ENCODE data around the gene FBXO15.

Gene FBXO15

DNA sequence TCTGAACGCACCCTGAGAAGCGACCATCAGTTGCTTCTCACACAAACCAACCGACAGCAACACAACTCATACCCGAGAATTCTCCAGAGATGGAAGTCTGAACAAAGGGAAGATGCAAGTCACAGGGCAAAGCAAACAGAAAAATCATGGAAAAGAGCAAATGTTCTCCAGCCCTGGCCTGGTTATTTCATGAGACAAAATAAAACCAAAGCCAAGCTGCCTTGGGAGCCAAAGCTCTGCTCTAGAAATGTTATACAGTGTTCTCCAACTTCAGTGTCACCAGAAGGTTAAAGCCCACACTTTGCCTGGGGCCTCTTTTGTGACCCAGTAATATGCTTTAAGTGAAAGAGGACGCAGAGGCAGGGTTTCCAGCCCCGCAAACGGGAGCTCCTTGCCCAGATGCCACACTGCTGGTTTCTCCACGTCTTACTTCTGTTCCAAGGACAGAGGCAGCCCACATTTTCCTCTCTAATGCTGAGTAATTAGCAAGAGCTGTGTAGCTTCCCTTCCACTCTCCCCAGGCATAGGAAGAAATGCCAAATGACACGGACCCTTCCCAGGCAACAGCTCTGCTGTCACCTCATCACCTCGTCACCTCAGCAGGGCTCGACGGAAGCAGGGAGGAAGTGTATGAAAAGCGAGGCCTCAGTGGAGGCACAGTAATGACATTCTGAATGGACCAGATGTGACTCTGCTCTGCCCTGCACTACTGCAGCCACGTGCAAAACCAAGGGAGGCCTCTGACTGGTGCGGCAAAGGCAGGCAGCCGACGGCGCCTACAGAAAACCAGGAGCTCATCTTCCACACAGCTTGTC, 64.7 kb downstream of the FBXO15 start:
- TF ChIP-seq, protein P1, sequence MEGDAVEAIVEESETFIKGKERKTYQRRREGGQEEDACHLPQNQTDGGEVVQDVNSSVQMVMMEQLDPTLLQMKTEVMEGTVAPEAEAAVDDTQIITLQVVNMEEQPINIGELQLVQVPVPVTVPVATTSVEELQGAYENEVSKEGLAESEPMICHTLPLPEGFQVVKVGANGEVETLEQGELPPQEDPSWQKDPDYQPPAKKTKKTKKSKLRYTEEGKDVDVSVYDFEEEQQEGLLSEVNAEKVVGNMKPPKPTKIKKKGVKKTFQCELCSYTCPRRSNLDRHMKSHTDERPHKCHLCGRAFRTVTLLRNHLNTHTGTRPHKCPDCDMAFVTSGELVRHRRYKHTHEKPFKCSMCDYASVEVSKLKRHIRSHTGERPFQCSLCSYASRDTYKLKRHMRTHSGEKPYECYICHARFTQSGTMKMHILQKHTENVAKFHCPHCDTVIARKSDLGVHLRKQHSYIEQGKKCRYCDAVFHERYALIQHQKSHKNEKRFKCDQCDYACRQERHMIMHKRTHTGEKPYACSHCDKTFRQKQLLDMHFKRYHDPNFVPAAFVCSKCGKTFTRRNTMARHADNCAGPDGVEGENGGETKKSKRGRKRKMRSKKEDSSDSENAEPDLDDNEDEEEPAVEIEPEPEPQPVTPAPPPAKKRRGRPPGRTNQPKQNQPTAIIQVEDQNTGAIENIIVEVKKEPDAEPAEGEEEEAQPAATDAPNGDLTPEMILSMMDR (IDR thresholded peaks at IDR 0.05; ENCODE audit: unreplicated experiment in 3 of 3): no peak
- H3K27ac Mint-ChIP-seq: no peak overlapping the region
- no peaks in the 10 kb centered on the region for H3K36me3 Mint-ChIP-seq (ENCODE audit: low read depth)

DNA sequence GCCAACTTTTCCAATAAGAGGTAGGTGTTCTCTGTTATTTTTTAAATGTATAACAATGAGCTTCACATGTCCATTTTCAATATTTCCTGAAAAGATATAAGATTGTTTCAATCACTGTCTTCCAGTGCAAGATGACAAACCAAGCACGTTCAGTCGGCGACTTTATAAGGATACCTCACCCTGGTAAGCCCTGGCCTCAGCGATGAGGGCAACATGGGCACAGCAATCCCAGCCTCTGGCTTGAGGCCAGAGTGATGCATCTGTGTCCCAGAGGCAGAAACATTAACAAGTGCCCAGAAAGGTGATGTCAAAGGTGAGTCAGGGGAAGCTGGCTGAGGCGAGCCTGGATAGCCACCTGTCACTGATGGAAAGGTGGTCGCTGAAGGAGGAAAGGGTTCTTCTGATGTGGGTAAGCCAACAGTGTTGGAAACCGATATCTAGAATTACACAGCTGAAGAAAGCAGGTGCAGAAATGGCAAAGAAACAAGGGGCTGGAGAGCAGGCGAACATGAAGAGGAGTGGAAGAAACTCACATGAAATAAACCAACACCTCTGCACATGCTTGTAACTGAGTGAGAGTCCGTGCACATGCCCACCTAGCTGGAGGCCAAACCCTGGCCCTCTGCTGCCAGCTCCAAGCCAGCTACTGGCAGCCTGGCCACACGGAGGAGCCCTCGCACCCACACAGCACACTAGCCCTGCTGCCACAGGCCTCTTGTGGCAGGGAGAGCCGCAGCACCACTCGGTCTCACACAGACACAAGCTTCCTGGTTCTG, 65.5 kb downstream of the FBXO15 start:
- peaks cover 9% of the 10 kb centered on the region for H3K4me1 Mint-ChIP-seq
- H3K9me3 Mint-ChIP-seq: no peaks in the 10 kb centered on the region
- TF ChIP-seq, protein P1 (IDR thresholded peaks at IDR 0.05; ENCODE audit: unreplicated experiment in 3 of 3): peak in 1 of 3 experiments; percentile 33
- no peaks in the 10 kb centered on the region for H3K36me3 Mint-ChIP-seq (ENCODE audit: low read depth)
- H3K27ac Mint-ChIP-seq: no peak overlapping the region
- H3K27me3 Mint-ChIP-seq (ENCODE audit: low read depth): no peaks in the 10 kb centered on the region
- no peak overlapping the region for H3K4me3 Mint-ChIP-seq

More for the DNA sequence above, 64.7 kb downstream of the FBXO15 start:
- peaks cover under 1% of the 10 kb centered on the region for H3K9me3 Mint-ChIP-seq
- peaks cover 9% of the 10 kb centered on the region for H3K4me1 Mint-ChIP-seq
- no peak overlapping the region for H3K4me3 Mint-ChIP-seq
- no peaks in the 10 kb centered on the region for H3K27me3 Mint-ChIP-seq (ENCODE audit: low read depth)

DNA sequence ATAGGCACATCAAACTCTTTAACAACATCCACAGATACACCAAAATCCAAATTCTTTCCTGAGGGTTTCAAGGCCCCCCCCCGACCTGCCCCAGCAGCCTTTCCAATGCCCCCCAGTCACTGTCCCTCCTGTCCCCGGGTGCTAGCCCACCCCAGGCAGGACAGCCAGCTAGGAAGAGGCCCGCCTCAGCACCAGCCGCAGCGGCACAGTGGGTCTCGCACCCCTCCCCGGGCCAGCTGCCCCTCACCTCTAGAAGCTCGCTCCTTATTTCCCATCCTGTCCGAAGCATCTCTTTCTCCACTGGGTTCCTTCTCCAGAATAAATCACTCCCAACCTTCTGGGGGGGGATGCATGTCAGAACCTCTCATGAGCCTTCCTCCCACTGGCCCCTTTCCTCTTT, 69.4 kb downstream of the FBXO15 start:
- TF ChIP-seq, protein P1 (IDR thresholded peaks at IDR 0.05; ENCODE audit: unreplicated experiment in 3 of 3): no peak
- Mint-ChIP-seq H3K9me3 (no peaks in the 10 kb centered on the region), H3K27ac (no peak overlapping the region), H3K4me1 (peaks cover 9% of the 10 kb centered on the region), H3K4me3 (no peak overlapping the region), H3K27me3 (ENCODE audit: low read depth) (no peaks in the 10 kb centered on the region), H3K36me3 (ENCODE audit: low read depth) (no peaks in the 10 kb centered on the region)

DNA sequence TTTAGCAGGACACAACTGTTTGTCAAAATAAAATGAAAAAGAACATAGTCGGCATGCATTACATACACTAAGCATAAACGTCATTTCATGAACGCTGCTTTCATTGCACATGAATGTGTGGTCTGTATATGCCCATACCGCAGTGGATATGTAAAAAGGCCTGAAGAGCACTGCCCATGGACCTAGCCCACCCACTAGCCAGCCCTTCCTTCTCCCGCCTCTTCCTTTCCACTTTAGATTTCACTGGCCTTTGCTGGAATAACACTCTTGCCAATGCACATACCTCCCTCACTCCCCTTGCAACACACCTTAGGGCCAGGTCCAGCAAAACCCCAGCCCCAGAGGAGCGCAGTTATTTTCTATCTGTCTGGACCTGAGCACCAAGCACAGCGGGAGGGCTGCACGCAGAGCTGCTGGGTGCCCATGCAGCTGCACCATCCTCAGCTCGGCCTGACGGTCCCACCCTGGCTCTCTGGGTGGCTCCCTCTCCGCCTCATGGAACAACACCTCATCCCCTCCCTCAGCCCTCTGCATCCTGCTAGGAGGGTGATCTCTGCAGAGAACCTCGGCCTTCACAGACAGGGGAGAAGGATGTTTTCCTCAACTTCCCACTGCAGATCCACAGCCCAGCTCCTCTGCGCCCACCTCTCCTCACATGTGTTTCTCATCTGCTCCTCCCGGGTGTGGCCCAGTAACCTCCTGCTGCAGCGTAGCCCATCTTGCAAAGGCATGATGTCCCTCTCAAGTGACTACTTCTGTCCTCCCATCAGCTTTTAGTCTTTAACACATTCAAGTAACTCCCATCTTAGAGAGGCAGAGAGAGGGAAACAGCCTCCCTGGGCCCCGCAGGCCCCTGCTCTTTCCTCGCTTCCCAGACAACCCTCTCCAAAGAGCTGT, 72.7 kb downstream of the FBXO15 start:
- H3K36me3 Mint-ChIP-seq (ENCODE audit: low read depth): no peaks in the 10 kb centered on the region
- H3K27me3 Mint-ChIP-seq (ENCODE audit: low read depth): no peaks in the 10 kb centered on the region

DNA sequence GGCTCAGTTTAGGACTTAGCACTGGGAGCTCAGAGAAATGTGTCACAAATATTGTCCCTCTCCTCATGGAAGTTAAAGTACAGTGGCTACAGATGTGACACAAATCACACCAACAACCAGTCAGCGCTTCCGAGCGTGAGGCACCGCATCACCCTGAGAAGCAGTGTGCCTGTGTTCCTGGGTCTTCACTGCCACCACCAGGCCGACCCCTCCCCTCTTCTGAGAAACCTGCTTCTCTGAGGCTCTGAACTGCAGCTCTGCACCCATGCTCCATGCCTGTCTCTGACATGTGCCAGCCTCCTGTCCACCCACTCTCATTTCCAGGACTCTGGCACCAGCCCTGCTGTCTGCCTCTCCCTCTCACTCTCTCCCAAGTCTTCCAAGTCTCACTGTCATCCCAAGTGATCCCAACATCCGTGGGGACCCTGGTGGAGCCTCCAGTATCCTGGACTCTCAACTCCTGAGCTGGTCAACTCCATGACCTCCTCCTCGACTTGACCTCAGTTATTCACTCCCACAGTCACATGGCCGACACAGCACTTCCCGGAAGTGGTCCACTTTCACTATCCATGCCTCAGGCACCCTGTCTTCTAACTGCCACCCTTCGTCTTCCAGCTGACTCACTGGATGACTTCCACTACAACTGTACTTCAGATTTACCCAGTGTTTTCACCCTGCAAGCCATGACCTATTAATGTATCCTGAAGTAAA, 73.5 kb downstream of the FBXO15 start:
- Mint-ChIP-seq H3K9me3 (no peaks in the 10 kb centered on the region), H3K27me3 (ENCODE audit: low read depth) (no peaks in the 10 kb centered on the region), H3K4me1 (no peaks in the 10 kb centered on the region), H3K36me3 (ENCODE audit: low read depth) (no peaks in the 10 kb centered on the region), H3K27ac (no peak overlapping the region), H3K4me3 (no peak overlapping the region)
- TF ChIP-seq, protein P1 (IDR thresholded peaks at IDR 0.05; ENCODE audit: unreplicated experiment in 3 of 3): no peak

More for the DNA sequence above, 72.7 kb downstream of the FBXO15 start:
- no peaks in the 10 kb centered on the region for H3K9me3 Mint-ChIP-seq
- TF ChIP-seq, protein P1 (IDR thresholded peaks at IDR 0.05; ENCODE audit: unreplicated experiment in 3 of 3): no peak
- no peak overlapping the region for H3K27ac Mint-ChIP-seq
- no peaks in the 10 kb centered on the region for H3K4me1 Mint-ChIP-seq
- H3K4me3 Mint-ChIP-seq: no peak overlapping the region
